HEK293 (cell line): ENCODE measurements around the gene LRFN2.

Experiments used
- YY1 ChIP-seq: fragments of 450-650 bp; formaldehyde crosslinking; IDR thresholded peaks from 2 replicates; pipeline ENCODE4 v1.5.1; 2018; ENCODE audit warnings: missing biosample characterization, missing genetic modification characterization
- ZBTB20 ChIP-seq: fragments of 450-650 bp; formaldehyde crosslinking; IDR thresholded peaks from 2 replicates; pipeline ENCODE4 v1.5.1; 2016; ENCODE audit warnings: missing biosample characterization, missing genetic modification characterization
- ZNF350 ChIP-seq: fragments of 450-650 bp; formaldehyde crosslinking; IDR thresholded peaks from 2 replicates; pipeline ENCODE4 v1.5.0; 2017; ENCODE audit warnings: missing biosample characterization, mild to moderate bottlenecking, missing genetic modification characterization
- TF ChIP-seq, protein P1 (sequence below): fragments of 450-650 bp; formaldehyde crosslinking; IDR thresholded peaks from 2 replicates; pipeline ENCODE4 v1.5.1; 2016; ENCODE audit warnings: missing biosample characterization, missing genetic modification characterization
- TF ChIP-seq, protein P2 (sequence below): sonication (generic); formaldehyde crosslinking; IDR thresholded peaks from 2 replicates; pipeline ENCODE4 v1.8.1; 2022; ENCODE audit warnings: mild to moderate bottlenecking, moderate library complexity, missing genetic modification reagents

DNA sequence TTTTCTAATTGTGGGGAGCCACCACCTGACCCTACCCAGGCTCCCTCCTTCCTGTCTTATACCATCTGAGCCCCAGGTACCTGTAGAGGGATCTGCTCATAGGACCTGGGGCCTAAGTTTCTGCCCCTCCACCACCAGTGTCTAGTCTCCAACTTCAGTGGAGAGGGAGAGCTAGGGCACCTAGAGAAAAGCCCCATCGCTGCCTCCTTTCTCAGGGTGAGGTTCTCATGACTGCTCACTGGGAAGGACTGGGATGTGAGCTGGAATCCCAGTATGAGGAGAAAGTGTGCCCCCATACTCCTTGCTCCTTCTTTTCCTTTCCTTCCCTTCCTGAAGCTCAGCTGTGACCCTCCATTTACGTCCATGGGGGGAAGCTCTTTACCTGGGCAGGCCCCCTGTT is 231.6 kb downstream of the LRFN2 start:
- no peak for TF ChIP-seq ZNF350 (tag by site-specific recombination)
- no peak for TF ChIP-seq YY1 (tag by site-specific recombination)
- TF ChIP-seq, protein P1, sequence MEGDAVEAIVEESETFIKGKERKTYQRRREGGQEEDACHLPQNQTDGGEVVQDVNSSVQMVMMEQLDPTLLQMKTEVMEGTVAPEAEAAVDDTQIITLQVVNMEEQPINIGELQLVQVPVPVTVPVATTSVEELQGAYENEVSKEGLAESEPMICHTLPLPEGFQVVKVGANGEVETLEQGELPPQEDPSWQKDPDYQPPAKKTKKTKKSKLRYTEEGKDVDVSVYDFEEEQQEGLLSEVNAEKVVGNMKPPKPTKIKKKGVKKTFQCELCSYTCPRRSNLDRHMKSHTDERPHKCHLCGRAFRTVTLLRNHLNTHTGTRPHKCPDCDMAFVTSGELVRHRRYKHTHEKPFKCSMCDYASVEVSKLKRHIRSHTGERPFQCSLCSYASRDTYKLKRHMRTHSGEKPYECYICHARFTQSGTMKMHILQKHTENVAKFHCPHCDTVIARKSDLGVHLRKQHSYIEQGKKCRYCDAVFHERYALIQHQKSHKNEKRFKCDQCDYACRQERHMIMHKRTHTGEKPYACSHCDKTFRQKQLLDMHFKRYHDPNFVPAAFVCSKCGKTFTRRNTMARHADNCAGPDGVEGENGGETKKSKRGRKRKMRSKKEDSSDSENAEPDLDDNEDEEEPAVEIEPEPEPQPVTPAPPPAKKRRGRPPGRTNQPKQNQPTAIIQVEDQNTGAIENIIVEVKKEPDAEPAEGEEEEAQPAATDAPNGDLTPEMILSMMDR (tag by site-specific recombination) = no peak
- no peak for TF ChIP-seq ZBTB20
- TF ChIP-seq, protein P2, sequence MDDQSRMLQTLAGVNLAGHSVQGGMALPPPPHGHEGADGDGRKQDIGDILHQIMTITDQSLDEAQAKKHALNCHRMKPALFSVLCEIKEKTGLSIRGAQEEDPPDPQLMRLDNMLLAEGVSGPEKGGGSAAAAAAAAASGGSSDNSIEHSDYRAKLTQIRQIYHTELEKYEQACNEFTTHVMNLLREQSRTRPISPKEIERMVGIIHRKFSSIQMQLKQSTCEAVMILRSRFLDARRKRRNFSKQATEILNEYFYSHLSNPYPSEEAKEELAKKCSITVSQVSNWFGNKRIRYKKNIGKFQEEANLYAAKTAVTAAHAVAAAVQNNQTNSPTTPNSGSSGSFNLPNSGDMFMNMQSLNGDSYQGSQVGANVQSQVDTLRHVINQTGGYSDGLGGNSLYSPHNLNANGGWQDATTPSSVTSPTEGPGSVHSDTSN (CRISPR knock-in tag) = no peak
